SIG-M5 treated with dmso at 0.1 percent for 504 hours (cell line): Measurements from ENCODE around the gene UNC5B.

ENCODE experiments used
- DNase-seq: peaks from one replicate; lab custom pipeline; 2025; ENCODE audit not compliant: unreplicated experiment; lab: John Stamatoyannopoulos, UW

UNC5B gene

DNA sequence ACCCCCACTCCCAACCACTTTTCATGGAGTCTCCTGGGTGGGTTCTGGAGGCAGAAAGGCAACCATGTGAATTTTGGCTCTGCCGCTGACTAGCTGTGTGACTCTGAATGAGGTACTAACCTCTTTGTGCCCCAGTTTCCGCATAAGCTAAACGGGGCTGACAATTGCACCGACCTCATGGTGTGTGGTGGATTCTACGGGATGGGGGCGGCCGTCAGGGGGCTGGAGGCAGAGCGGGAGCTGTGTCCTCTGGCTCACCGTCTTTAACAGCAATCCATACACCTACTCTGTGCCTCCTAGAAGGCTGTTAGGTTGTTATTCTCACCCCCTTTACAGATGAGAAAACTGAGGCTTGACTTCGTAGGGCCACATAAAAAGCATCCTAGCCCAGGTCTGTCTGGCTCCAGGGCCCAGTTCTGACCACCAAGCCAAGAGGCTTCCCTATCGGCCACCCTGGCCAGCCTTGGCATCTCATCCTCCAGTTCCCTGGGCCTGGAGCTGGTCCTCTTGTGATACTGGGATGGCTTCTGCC is 102.4 kb downstream of the UNC5B start:
- no peak for DNase-seq

GRCh38 chr10:71316056-71316785 is 103.9 kb downstream of the UNC5B start:
- peak; percentile 30 for DNase-seq

- no peak for DNase-seq
Measured at GRCh38 chr10:71316786-71317160, 104.4 kb downstream of the UNC5B start.

GRCh38 chr10:71317739-71318138 is 105.4 kb downstream of the UNC5B start:
- no peak for DNase-seq

DNA sequence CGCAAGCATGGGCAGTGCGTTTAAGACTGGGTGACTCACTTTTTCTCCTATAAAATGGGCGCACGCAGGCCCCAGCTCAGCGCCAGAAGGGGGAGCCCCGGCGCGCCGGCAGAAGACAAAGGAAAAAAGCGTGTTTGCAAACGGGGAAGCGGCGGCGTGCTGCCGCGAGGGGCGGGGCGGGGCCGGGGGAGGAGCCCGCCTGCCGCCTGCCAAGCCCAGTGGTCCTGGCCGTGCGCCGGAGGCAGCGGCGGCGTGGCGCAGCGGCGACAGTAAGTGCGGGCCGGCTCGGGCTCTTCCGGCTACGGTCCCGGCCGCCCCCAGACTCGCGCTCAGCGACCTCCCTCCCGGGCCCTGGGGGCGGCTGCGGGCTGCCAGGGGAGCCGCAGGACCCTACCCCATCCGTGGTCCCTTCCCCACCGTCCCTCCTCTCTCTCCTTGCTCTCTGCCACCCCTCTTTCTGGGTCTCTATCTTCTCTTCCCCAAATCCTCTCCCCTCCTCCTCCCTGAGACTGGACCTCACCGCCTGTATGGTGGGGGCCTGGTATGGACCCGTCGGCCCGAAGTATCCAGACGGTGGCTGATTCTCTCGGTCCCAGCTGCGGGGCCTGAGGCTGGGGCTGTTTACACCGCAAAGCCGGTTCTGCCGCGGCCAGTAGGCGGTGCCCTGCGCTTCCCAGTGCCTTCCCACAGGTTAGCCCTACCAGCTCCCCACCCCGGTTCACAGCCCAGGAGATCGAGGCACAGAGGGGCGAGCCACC is 106.9 kb downstream of the UNC5B start, which contains the start of gene SLC29A3:
TSS of gene SLC29A3 (plus strand) at position 218 of the 758 bp plus-strand sequence. CDS start at position 269, 51 bp downstream.
- peak; percentile 82 for DNase-seq

GRCh38 chr10:71319800-71320392 is 107.5 kb downstream of the UNC5B start:
- no peak for DNase-seq

GRCh38 chr10:71320592-71320991 is 108.2 kb downstream of the UNC5B start:
- no peak for DNase-seq

DNA sequence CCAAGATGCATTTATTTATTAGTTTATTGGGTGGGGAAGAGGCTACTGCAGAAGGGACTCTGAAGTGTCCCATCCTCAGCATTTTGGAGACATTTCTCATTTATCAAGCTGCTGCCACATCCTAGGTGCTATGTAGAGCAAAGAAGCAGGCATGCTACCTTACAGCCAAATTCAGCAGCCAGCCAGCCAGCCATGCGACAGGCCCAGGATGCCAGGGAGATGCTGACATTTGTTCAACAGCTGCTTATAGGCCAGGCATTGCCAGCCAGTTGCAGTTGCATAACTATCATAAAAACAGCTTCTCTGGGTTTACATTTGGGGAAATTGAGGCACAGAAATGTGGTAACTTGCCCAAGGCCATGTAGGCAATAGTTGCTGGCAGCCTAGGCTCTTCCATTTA is 109.0 kb downstream of the UNC5B start:
- no peak for DNase-seq

- peak; percentile 36 for DNase-seq
Measured at GRCh38 chr10:71323407-71323806, 111.0 kb downstream of the UNC5B start.

DNA sequence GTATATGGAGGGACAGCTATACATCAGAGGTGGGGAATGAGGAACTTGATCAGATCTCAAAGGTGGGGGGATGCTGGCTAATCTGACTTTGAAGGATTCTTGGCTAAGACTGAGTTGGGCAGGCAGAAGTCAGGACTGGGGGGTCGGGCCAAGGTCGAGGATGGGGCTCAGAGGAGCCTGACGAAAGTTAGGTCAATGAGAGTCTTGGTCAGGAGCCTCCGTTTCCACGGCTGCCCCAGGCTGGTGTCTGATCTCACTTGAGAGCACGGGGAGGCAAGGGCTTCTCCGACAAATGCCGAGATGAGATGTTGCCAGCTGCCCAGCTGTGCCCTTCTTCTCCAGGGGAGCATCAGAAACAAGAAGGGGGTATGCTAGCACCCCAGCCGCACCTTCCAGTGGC is 112.4 kb downstream of the UNC5B start:
- DNase-seq = no peak

- DNase-seq = no peak
Measured at GRCh38 chr10:71325267-71325666, 112.9 kb downstream of the UNC5B start.

DNA sequence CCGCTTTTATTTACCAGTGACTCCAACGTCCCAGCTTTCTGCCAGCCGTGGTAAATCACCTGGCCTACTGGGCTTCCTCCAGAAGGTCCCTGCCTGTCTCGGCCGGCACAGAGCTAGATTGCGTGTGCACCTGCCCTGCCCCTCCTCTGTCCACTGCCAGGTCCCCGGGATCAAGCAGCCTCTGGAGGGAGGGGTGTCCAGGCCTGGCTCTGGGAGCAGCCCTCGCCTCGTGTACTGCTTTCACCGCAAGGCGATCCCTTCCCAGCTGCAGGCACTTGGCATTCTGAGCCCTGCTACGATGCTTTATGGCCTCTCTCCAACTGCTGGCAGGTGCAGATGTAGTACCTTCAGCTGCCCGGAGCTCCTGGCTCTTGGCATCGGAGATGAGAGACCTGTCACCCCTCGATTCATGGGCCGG is 114.1 kb downstream of the UNC5B start:
- no peak for DNase-seq

DNA sequence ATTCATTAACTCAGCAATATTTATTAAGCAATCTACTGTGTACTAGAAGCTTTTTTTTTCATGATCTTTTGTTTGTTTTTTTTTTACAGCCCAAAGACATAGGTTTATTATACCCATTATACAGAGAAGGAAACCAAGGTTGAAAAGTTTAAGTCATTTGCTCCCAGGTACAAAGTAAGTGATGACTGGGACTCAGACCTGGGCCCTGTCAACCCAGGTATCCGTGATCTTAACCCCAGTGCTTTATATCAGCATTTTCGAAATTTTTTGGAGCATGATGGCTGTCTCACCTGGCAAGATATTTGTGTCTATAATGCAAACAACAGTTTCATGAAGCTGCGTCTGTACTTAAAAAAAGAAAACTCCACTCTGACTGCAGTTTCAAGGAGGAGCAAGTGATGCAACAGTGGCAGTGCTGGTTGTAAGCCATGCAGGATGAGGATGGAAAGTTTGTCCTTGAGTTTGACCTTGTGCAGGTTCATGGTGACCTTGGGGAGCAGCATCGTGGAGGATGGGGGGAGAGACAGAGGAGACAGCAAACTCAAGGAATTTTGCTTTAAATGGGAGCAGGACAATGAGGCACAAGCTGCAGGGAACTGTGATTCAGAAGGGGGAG is 118.5 kb downstream of the UNC5B start:
- no peak for DNase-seq

- no peak for DNase-seq
Measured at GRCh38 chr10:71331736-71332135, 119.4 kb downstream of the UNC5B start.

DNA sequence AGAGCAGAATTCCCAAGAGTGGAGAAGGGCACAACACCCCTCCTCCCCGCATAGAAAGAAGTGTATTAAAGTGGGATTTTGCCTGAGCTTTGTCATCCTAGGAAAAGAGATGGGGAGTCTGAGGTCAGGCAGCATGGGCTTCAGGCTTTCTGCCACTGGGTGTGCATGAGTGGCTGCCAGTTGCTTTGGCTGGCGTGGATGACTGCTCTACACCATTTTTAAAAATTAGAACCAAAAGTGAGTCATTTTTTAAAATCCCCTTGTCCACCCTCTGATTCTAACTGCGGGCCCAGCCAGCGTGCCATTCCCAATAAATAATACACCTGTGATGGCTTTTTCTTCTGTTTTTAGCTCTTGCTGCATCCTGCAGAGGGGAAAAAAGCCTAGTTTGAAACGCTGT is 120.1 kb downstream of the UNC5B start:
- DNase-seq = no peak

DNA sequence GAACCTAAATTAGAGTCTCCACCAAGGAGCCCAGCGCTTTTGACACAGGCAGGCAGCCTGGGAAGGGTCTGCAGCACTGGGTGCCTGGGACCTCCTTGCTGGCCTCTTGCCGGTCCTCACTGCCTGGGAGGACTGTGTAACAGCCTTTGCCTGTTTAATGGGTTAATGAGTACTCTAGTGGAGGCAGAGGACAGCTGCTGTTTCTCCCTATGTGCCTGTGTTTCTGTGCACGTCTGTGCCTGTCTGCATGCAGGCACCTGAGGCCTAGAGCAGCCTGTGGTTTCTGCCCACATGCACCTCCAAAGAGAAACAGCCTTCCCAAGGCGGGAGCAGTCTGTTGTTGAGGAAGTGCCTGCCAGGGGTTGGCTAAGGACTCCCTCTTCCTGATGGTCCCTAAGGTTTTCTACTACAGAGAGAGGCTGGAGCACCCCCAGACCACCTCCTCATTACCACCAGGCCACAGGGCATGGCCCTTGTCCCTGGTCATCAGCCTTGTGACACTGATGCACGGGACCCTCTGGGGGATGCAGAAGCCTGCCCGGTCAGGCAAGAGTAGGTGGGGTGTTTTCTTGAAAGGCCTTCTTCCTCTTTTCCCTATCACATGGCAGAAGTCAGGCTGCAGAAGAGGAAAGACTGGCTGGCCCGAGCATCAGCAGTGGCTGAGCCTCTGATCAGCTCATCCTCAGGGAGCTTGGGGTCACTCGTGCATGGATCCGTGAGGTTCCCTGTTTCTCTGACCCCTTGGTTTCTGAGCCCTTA is 120.9 kb downstream of the UNC5B start:
- peak; percentile 24 for DNase-seq

DNA sequence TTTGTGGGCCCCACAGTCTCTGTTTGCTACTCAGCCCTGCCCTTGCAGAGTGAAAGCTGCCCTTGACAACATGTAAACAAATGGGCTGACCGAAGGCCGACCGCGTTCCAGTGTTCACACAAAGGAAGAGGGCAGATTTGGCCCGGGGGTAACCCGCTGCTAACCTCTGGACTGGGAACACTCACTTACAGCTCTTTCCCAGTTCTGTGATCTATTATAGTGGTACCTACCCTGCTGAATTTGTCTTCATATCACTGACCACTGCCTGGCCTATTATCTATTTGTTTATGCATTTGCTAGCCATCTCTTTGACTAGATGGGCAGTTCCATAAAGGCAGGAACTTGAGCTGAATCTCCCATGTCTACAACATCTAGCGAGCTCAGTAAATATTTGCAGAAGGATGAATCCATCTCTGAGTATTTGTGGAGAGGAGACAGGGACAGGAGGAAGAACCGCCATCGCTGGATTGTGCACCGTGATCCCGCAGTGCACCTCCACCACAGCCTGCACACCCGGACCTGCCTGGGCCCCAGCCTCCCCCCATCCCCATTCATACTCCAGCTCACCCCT is 121.9 kb downstream of the UNC5B start:
- no peak for DNase-seq

DNA sequence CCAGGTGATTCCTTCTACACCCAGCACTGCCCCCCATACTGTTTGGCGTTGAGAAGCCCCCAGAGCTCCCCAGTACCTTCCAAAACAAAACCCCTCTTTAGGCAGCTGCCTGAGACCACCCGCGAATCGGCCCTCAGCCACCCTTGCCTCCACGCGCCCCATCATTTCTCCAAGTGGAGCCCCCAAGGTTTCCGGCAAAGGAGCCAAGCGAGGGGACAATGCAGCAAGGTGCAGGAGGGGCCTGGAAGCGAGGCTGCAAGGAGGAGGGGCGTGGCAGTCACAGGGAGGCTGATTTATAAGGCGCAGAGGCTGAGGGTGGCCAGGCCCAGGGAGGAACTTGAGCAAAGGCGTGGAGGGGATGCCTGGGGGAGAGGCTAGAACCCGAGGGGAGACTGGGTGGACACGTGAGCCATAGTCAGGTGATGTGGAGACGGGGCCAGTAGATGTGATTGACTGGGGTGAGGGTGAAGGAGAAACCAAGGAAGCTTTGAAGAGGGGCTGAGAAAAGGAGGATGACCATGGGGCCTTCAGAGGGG is 122.9 kb downstream of the UNC5B start:
- DNase-seq = no peak

DNA sequence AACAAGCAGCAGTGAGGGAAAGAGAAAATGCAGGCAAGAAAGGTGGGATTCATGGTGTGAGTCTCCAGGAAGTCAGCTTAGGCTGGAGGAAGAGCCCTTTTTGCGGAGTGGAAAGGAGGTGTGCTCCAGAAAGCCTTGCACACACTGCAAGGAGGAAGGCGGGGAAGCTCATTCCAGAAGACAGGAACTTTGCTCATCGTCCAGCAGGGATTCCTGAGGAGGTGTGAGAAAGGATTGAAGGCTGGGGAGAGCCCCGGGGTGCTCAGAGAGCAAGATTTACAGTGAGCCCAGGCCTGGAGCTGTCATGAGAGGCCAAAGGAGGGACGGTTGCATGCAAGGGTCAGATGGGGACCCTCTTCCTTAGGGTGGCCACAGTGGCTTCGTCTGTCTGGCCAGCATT is 124.3 kb downstream of the UNC5B start:
- no peak for DNase-seq

DNA sequence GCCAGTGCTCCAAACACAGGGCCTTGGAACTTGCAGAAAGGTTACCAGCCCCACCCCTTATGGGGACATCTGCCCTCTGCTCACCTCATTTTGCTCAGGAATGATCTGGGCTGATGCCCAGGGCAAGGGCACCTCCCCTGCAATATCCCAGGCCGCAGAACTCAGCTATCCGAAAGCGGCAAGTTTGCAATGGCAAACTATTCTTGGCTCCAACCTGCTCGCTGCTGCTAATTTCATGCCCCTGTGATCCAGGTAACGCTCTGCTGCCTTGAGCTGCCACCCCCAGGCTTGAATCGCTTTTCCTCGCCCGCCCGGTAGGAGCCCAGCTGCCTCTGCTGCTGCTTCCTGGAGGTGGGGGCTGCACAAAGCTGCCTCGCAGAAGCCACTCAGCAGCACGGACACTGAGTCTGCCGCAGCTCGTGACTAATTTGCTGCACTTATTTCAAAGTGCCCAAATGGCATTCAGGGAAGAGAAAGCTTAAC is 124.9 kb downstream of the UNC5B start:
- no peak for DNase-seq
